ENCODE results near the gene DGKB.

Gene DGKB

DNA sequence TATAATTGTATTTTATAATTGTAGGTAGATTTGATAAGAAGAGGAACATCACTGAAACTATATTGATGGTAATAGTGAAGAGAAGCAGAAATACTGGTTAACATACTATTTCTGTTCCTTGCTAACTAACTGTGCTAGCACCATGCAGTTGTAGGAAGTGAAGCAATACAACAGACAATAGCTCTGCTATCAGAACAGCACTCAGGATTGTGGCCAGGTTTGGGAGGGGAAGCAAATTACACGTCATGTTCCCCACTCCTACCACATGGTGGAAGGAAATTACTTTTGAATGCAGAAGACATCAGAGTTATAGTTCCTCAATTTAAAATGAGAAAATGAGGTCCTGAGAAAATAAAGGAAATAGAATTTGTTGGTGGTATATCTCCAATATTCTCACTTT is 151.1 kb downstream of the DGKB start:
- Histone ChIP-seq H3K27me3 (ENCODE audit: control insufficient read depth in 1 of 2, insufficient read depth in 2 of 2, low read length in 2 of 2) (no peaks in the 10 kb centered on the region), H3K4me1 (ENCODE audit: control insufficient read depth in 1 of 2, insufficient read depth in 2 of 2, low read length in 2 of 2) (no peaks in the 10 kb centered on the region), H3K4me3 (ENCODE audit: low read depth in 1 of 2, low read length in 2 of 2) (no peak overlapping the region), H3K27ac (ENCODE audit: low read depth, low read length) (no peak overlapping the region), H3K9ac (ENCODE audit: low read depth in 1 of 2, low read length in 2 of 2) (no peak overlapping the region), H3K9me3 (ENCODE audit: control insufficient read depth in 1 of 2, low read length in 2 of 2) (no peaks in the 10 kb centered on the region), H3K36me3 (ENCODE audit: control insufficient read depth in 1 of 2, insufficient read depth in 2 of 2, low read length in 2 of 2) (no peaks in the 10 kb centered on the region)

GRCh38 chr7:14748461-14748860 is 154.1 kb downstream of the DGKB start:
- H3K4me3 ChIP-seq (ENCODE audit: low read depth in 1 of 2, low read length in 2 of 2) = no peak overlapping the region
- H3K9me3 ChIP-seq (ENCODE audit: control insufficient read depth in 1 of 2, low read length in 2 of 2) = no peaks in the 10 kb centered on the region
- H3K4me1 ChIP-seq (ENCODE audit: control insufficient read depth in 1 of 2, insufficient read depth in 2 of 2, low read length in 2 of 2) = no peaks in the 10 kb centered on the region
- no peak overlapping the region for H3K27ac ChIP-seq (ENCODE audit: low read depth, low read length)
- no peaks in the 10 kb centered on the region for H3K27me3 ChIP-seq (ENCODE audit: control insufficient read depth in 1 of 2, insufficient read depth in 2 of 2, low read length in 2 of 2)
- H3K36me3 ChIP-seq (ENCODE audit: control insufficient read depth in 1 of 2, insufficient read depth in 2 of 2, low read length in 2 of 2) = no peaks in the 10 kb centered on the region
- no peak overlapping the region for H3K9ac ChIP-seq (ENCODE audit: low read depth in 1 of 2, low read length in 2 of 2)

DNA sequence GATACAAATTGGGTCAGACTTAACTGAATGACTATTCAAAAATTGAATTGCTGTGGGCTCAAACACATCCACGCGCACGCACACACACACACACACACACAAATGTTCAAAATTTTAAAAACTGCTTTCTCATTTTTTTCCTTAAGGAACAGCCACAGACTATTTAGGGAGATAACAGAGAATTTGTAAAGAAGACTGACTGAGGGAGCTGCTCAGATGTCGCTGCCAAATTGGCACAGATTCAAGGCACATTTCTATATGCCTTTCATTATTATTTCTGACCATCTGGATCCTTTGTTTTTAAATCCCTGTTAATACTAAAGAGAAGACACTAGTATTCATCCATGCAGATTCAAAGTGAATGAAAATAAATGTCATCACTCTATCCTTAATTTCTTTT is 154.8 kb downstream of the DGKB start:
- H3K4me3 ChIP-seq (ENCODE audit: low read depth in 1 of 2, low read length in 2 of 2) = no peak overlapping the region
- no peak overlapping the region for H3K27ac ChIP-seq (ENCODE audit: low read depth, low read length)
- no peaks in the 10 kb centered on the region for H3K9me3 ChIP-seq (ENCODE audit: control insufficient read depth in 1 of 2, low read length in 2 of 2)
- H3K4me1 ChIP-seq (ENCODE audit: control insufficient read depth in 1 of 2, insufficient read depth in 2 of 2, low read length in 2 of 2) = no peaks in the 10 kb centered on the region
- H3K36me3 ChIP-seq (ENCODE audit: control insufficient read depth in 1 of 2, insufficient read depth in 2 of 2, low read length in 2 of 2) = no peaks in the 10 kb centered on the region
- no peaks in the 10 kb centered on the region for H3K27me3 ChIP-seq (ENCODE audit: control insufficient read depth in 1 of 2, insufficient read depth in 2 of 2, low read length in 2 of 2)
- no peak overlapping the region for H3K9ac ChIP-seq (ENCODE audit: low read depth in 1 of 2, low read length in 2 of 2)

- no peaks in the 10 kb centered on the region for H3K36me3 ChIP-seq (ENCODE audit: control insufficient read depth in 1 of 2, insufficient read depth in 2 of 2, low read length in 2 of 2)
- peaks cover 2 to 6% of the 10 kb centered on the region in 2 donors for H3K9me3 ChIP-seq (ENCODE audit: control insufficient read depth in 1 of 2, low read length in 2 of 2)
- H3K27ac ChIP-seq (ENCODE audit: low read depth, low read length) = no peak overlapping the region
- H3K9ac ChIP-seq (ENCODE audit: low read depth in 1 of 2, low read length in 2 of 2) = no peak overlapping the region
- H3K4me1 ChIP-seq (ENCODE audit: control insufficient read depth in 1 of 2, insufficient read depth in 2 of 2, low read length in 2 of 2) = no peaks in the 10 kb centered on the region
- H3K4me3 ChIP-seq (ENCODE audit: low read depth in 1 of 2, low read length in 2 of 2) = no peak overlapping the region
- no peaks in the 10 kb centered on the region for H3K27me3 ChIP-seq (ENCODE audit: control insufficient read depth in 1 of 2, insufficient read depth in 2 of 2, low read length in 2 of 2)
Measured at GRCh38 chr7:14745076-14745475, 157.5 kb downstream of the DGKB start.

DNA sequence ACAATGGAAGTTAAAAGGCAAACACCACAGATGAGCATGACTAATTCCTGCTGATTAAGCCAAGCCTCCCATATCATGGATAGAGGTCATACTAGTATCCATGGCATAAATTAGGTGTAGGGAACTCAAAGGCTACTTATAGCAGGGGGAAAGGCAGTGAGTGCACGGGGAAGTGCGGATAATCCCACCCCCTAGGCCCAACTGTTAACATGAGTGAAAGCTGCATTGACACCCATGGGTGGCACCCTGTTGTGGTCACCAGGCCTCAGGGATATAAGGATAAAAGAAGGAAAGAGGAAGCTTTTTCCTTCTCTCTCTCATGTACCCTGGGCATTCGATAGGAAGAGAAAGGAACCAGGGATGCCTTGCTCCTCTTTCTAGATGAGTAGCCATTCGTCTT is 161.9 kb downstream of the DGKB start:
- no peak overlapping the region for H3K9ac ChIP-seq (ENCODE audit: low read depth in 1 of 2, low read length in 2 of 2)
- H3K4me1 ChIP-seq (ENCODE audit: control insufficient read depth in 1 of 2, insufficient read depth in 2 of 2, low read length in 2 of 2) = no peaks in the 10 kb centered on the region

DNA sequence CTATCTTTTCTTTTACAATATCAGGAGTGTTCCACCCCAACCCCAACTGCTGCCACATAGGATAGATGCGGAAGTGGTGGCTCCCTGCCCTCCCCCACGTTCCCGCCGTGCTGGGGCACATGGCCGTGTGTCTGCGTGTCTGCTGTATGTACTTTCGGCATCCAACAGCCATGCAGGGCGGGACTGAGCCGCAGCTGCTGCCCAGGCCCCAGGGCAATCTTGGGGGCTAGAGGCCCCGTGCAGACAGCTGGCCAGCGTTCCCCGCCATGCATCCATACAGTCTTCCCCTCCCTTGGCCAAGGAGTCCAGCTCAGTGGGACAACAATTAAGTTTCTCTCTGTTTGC is 162.7 kb downstream of the DGKB start:
- Histone ChIP-seq H3K9ac (ENCODE audit: low read depth in 1 of 2, low read length in 2 of 2) (no peak overlapping the region), H3K9me3 (ENCODE audit: control insufficient read depth in 1 of 2, low read length in 2 of 2) (peaks cover 2 to 8% of the 10 kb centered on the region in 2 donors), H3K4me1 (ENCODE audit: control insufficient read depth in 1 of 2, insufficient read depth in 2 of 2, low read length in 2 of 2) (no peaks in the 10 kb centered on the region), H3K27ac (ENCODE audit: low read depth, low read length) (no peak overlapping the region), H3K4me3 (ENCODE audit: low read depth in 1 of 2, low read length in 2 of 2) (no peak overlapping the region), H3K36me3 (ENCODE audit: control insufficient read depth in 1 of 2, insufficient read depth in 2 of 2, low read length in 2 of 2) (no peaks in the 10 kb centered on the region), H3K27me3 (ENCODE audit: control insufficient read depth in 1 of 2, insufficient read depth in 2 of 2, low read length in 2 of 2) (no peaks in the 10 kb centered on the region)

More for the DNA sequence above, 161.9 kb downstream of the DGKB start:
- H3K4me3 ChIP-seq (ENCODE audit: low read depth in 1 of 2, low read length in 2 of 2) = no peak overlapping the region
- peaks cover 2 to 8% of the 10 kb centered on the region in 2 donors for H3K9me3 ChIP-seq (ENCODE audit: control insufficient read depth in 1 of 2, low read length in 2 of 2)
- H3K36me3 ChIP-seq (ENCODE audit: control insufficient read depth in 1 of 2, insufficient read depth in 2 of 2, low read length in 2 of 2) = no peaks in the 10 kb centered on the region
- no peak overlapping the region for H3K27ac ChIP-seq (ENCODE audit: low read depth, low read length)
- H3K27me3 ChIP-seq (ENCODE audit: control insufficient read depth in 1 of 2, insufficient read depth in 2 of 2, low read length in 2 of 2) = no peaks in the 10 kb centered on the region

DNA sequence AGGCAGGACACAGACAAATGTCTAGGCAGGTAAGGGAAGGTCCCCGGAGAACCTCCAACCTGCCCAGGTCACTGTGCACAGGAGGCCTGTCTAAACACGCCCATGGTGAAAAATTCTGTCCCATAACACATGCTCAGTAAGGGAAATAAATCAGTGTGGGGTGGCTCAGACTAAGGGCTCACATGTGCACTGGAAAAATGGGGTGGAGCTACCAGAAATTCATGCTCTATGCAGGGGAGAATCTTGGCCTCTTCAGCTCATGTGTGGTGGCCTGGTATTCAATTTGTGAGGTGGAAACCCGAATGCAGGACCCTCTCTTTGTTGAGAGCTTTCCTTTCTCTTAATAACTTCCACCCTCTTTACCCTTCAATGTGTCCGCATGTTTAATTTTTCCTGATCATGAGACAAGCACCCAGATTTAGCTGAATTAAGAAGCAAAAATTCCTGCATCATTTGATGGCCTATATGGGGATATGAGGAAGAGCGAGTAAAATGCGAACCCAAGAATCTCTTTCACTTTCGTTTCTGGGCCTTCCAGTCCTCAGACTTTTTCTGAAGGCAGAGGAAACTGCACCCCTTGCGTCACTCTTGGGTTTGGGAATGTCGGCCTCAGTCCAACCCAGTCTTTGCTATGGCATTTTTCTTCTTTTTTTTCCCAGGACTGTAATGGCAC is 163.2 kb downstream of the DGKB start:
- Histone ChIP-seq H3K4me3 (ENCODE audit: low read depth in 1 of 2, low read length in 2 of 2) (no peak overlapping the region), H3K36me3 (ENCODE audit: control insufficient read depth in 1 of 2, insufficient read depth in 2 of 2, low read length in 2 of 2) (no peaks in the 10 kb centered on the region), H3K27me3 (ENCODE audit: control insufficient read depth in 1 of 2, insufficient read depth in 2 of 2, low read length in 2 of 2) (no peaks in the 10 kb centered on the region), H3K4me1 (ENCODE audit: control insufficient read depth in 1 of 2, insufficient read depth in 2 of 2, low read length in 2 of 2) (no peaks in the 10 kb centered on the region), H3K9ac (ENCODE audit: low read depth in 1 of 2, low read length in 2 of 2) (no peak overlapping the region), H3K9me3 (ENCODE audit: control insufficient read depth in 1 of 2, low read length in 2 of 2) (peaks cover 2 to 8% of the 10 kb centered on the region in 2 donors), H3K27ac (ENCODE audit: low read depth, low read length) (no peak overlapping the region)

GRCh38 chr7:14738086-14738485 is 164.5 kb downstream of the DGKB start:
- H3K9me3 ChIP-seq (ENCODE audit: control insufficient read depth in 1 of 2, low read length in 2 of 2) = peaks cover 2 to 8% of the 10 kb centered on the region in 2 donors
- H3K4me1 ChIP-seq (ENCODE audit: control insufficient read depth in 1 of 2, insufficient read depth in 2 of 2, low read length in 2 of 2) = no peaks in the 10 kb centered on the region
- no peaks in the 10 kb centered on the region for H3K36me3 ChIP-seq (ENCODE audit: control insufficient read depth in 1 of 2, insufficient read depth in 2 of 2, low read length in 2 of 2)
- H3K4me3 ChIP-seq (ENCODE audit: low read depth in 1 of 2, low read length in 2 of 2) = no peak overlapping the region
- H3K27ac ChIP-seq (ENCODE audit: low read depth, low read length) = no peak overlapping the region
- no peaks in the 10 kb centered on the region for H3K27me3 ChIP-seq (ENCODE audit: control insufficient read depth in 1 of 2, insufficient read depth in 2 of 2, low read length in 2 of 2)
- H3K9ac ChIP-seq (ENCODE audit: low read depth in 1 of 2, low read length in 2 of 2) = no peak overlapping the region

DNA sequence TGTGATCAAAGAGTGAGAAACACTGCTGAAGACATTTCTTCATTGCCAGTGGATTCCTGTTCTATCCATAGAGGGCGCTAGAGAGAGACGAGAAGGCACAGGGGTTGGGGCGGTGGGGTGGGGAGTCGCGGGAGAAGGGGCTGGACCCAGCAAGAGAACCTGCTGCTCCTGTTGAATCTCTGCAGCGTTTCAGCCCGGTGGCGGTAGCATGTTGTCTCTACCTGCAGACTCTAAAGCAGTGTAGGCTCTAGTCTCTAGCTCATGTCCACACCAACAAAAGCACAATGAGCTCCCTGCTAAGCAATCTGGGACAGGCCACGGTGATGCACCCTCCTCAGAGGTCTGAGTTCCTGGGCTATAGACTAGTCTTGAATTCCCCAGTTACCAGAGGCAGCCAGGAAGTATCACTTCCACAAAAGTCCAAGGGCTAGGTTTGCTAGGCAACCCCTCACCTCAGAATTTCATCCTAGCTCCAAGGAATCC is 167.7 kb downstream of the DGKB start:
- no peak overlapping the region for H3K9ac ChIP-seq (ENCODE audit: low read depth in 1 of 2, low read length in 2 of 2)
- no peaks in the 10 kb centered on the region for H3K4me1 ChIP-seq (ENCODE audit: control insufficient read depth in 1 of 2, insufficient read depth in 2 of 2, low read length in 2 of 2)
- no peak overlapping the region for H3K27ac ChIP-seq (ENCODE audit: low read depth, low read length)
- H3K27me3 ChIP-seq (ENCODE audit: control insufficient read depth in 1 of 2, insufficient read depth in 2 of 2, low read length in 2 of 2) = no peaks in the 10 kb centered on the region
- H3K9me3 ChIP-seq (ENCODE audit: control insufficient read depth in 1 of 2, low read length in 2 of 2) = peaks cover 0 to 3% of the 10 kb centered on the region in 2 donors
- no peak overlapping the region for H3K4me3 ChIP-seq (ENCODE audit: low read depth in 1 of 2, low read length in 2 of 2)
- no peaks in the 10 kb centered on the region for H3K36me3 ChIP-seq (ENCODE audit: control insufficient read depth in 1 of 2, insufficient read depth in 2 of 2, low read length in 2 of 2)

DNA sequence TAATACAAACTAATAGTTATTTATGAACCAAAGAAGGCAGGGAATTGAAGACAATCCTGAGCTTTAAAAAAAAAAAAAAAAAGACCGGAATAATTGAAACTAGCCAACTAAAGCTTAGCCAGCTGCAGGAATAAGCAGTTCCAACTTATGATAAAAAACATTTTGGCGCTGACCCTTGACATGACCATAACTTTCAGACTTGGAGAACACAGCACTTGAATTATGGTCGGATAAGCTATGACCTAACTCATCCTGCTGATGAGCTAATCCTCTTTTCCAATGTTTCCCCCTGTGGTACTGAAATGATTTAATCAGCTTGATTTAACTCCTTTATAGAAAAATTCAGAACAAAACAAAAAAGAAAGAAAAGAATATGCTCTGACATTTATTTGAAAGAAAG is 181.8 kb downstream of the DGKB start:
- Histone ChIP-seq H3K9me3 (ENCODE audit: control insufficient read depth in 1 of 2, low read length in 2 of 2) (no peaks in the 10 kb centered on the region), H3K36me3 (ENCODE audit: control insufficient read depth in 1 of 2, insufficient read depth in 2 of 2, low read length in 2 of 2) (no peaks in the 10 kb centered on the region), H3K27ac (ENCODE audit: low read depth, low read length) (no peak overlapping the region), H3K4me1 (ENCODE audit: control insufficient read depth in 1 of 2, insufficient read depth in 2 of 2, low read length in 2 of 2) (no peaks in the 10 kb centered on the region), H3K4me3 (ENCODE audit: low read depth in 1 of 2, low read length in 2 of 2) (no peak overlapping the region), H3K27me3 (ENCODE audit: control insufficient read depth in 1 of 2, insufficient read depth in 2 of 2, low read length in 2 of 2) (no peaks in the 10 kb centered on the region), H3K9ac (ENCODE audit: low read depth in 1 of 2, low read length in 2 of 2) (no peak overlapping the region)

DNA sequence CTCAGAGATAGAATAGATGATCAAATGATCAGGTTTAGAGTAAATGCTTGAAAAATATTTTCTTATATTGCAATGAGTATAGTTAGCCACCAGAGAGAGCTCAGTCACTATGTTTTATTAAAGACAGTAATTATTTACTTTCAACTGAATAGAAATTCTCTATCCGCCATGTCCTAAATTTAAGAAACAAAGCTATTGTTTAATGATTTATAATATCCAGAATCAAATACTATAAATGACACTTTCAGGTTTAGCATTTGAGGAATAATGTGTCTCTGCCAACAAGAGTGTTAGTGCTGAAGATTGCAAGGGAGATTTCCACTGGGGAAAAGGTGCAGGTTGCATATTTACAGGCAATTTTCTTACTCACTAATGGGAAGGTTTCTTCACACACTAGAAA is 184.7 kb downstream of the DGKB start:
- no peaks in the 10 kb centered on the region for H3K36me3 ChIP-seq (ENCODE audit: control insufficient read depth in 1 of 2, insufficient read depth in 2 of 2, low read length in 2 of 2)
- H3K27ac ChIP-seq (ENCODE audit: low read depth, low read length) = no peak overlapping the region

More for the DNA sequence above, 184.7 kb downstream of the DGKB start:
- Histone ChIP-seq H3K27me3 (ENCODE audit: control insufficient read depth in 1 of 2, insufficient read depth in 2 of 2, low read length in 2 of 2) (no peaks in the 10 kb centered on the region), H3K9ac (ENCODE audit: low read depth in 1 of 2, low read length in 2 of 2) (no peak overlapping the region), H3K9me3 (ENCODE audit: control insufficient read depth in 1 of 2, low read length in 2 of 2) (no peaks in the 10 kb centered on the region), H3K4me1 (ENCODE audit: control insufficient read depth in 1 of 2, insufficient read depth in 2 of 2, low read length in 2 of 2) (no peaks in the 10 kb centered on the region), H3K4me3 (ENCODE audit: low read depth in 1 of 2, low read length in 2 of 2) (no peak overlapping the region)
